ENCODE data around the gene STAM2. TPM values are rescaled to one million over a fixed set of nuclear protein-coding genes. Genes with fewer than 3 reads are reported as not detected.
"Not testable (repeated sequence)": the region's sequence is repeated elsewhere in the genome, so short reads cannot be mapped to it uniquely, and the experiment has no call there.

The STAM2 gene
- total RNA-seq, 1 donor from 2014 or later, result 35.3 TPM

GRCh38 chr2:152166633-152167032 is 8.9 kb downstream of the STAM2 start:
- Mint-ChIP-seq H3K9me3 (ENCODE audit: unreplicated experiment) (no peaks in the 10 kb centered on the region), H3K27me3 (ENCODE audit: low read depth, unreplicated experiment) (no peaks in the 10 kb centered on the region), H3K4me1 (ENCODE audit: low read depth, unreplicated experiment) (peaks cover 7% of the 10 kb centered on the region), H3K27ac (ENCODE audit: unreplicated experiment) (no peak overlapping the region), H3K36me3 (ENCODE audit: low read depth, unreplicated experiment) (peaks cover 1% of the 10 kb centered on the region), H3K4me3 (ENCODE audit: unreplicated experiment) (no peak overlapping the region)
- Histone ChIP-seq H4K20me1 (ENCODE audit: insufficient read depth, low read length) (peaks cover 82% of the 10 kb centered on the region), H3K36me3 (ENCODE audit: insufficient read depth, low read length) (no peaks in the 10 kb centered on the region), H2AFZ (ENCODE audit: low read depth, low read length) (no peak overlapping the region), H3K4me1 (ENCODE audit: insufficient read depth, low read length) (no peaks in the 10 kb centered on the region), H3K4me3 (ENCODE audit: insufficient read depth, low read depth, low read length) (no peak overlapping the region), H3K9me3 (ENCODE audit: insufficient read depth, low read depth, low read length) (no peaks in the 10 kb centered on the region), H3K27ac (ENCODE audit: low read depth, low read length) (no peak overlapping the region), H3K9ac (ENCODE audit: low read length) (no peak overlapping the region), H3K79me2 (ENCODE audit: insufficient read depth, low read length) (peaks cover 97% of the 10 kb centered on the region), H3K4me2 (ENCODE audit: low read length) (peak overlapping the region; percentile 61), H3K27me3 (ENCODE audit: insufficient read depth, low read length) (no peaks in the 10 kb centered on the region)
- FAIRE-seq, result no peak
- TF ChIP-seq CTCF (IDR thresholded peaks at IDR 0.05; ENCODE audit: insufficient read depth, low read depth, low read length) (no peak), EZH2 (IDR thresholded peaks at IDR 0.05; ENCODE audit: insufficient read depth, low read length) (no peak)
- DNase-seq (ENCODE audit: low read depth), result peak; percentile 65

DNA sequence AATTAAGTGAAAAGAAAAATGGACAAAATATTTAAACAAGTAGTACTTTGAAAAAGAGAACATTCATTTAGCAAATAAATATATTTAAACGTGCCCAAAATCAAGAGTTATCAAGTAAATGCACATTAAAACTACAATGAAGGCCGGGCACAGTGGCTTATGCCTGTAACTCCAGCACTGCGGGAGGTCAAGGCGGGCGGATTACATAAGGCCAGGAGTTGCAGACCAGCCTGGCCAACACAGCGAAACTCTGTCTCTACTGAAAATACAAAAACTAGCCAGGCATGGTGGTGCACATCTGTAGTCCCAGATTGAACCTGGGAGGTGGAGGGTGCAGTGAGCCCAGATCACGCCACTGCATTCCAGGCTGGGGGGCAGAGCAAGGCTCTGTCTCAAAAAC is 9.8 kb downstream of the STAM2 start:
- Histone ChIP-seq H3K4me2 (ENCODE audit: low read length) (no peak overlapping the region), H3K27ac (ENCODE audit: low read depth, low read length) (no peak overlapping the region), H3K79me2 (ENCODE audit: insufficient read depth, low read length) (peaks cover 92% of the 10 kb centered on the region), H4K20me1 (ENCODE audit: insufficient read depth, low read length) (peaks cover 81% of the 10 kb centered on the region), H3K36me3 (ENCODE audit: insufficient read depth, low read length) (no peaks in the 10 kb centered on the region), H3K4me1 (ENCODE audit: insufficient read depth, low read length) (no peaks in the 10 kb centered on the region), H2AFZ (ENCODE audit: low read depth, low read length) (no peak overlapping the region), H3K9me3 (ENCODE audit: insufficient read depth, low read depth, low read length) (no peaks in the 10 kb centered on the region), H3K4me3 (ENCODE audit: insufficient read depth, low read depth, low read length) (no peak overlapping the region), H3K9ac (ENCODE audit: low read length) (no peak overlapping the region), H3K27me3 (ENCODE audit: insufficient read depth, low read length) (no peaks in the 10 kb centered on the region)
- H3K9me3 Mint-ChIP-seq (ENCODE audit: unreplicated experiment), result no peaks in the 10 kb centered on the region
- TF ChIP-seq EZH2 (IDR thresholded peaks at IDR 0.05; ENCODE audit: insufficient read depth, low read length) (no peak), CTCF (IDR thresholded peaks at IDR 0.05; ENCODE audit: insufficient read depth, low read depth, low read length) (no peak)
- H3K27me3 Mint-ChIP-seq (ENCODE audit: low read depth, unreplicated experiment), result no peaks in the 10 kb centered on the region
- no peak overlapping the region for H3K4me3 Mint-ChIP-seq (ENCODE audit: unreplicated experiment)
- peaks cover 1% of the 10 kb centered on the region for H3K36me3 Mint-ChIP-seq (ENCODE audit: low read depth, unreplicated experiment)
- no peak overlapping the region for H3K27ac Mint-ChIP-seq (ENCODE audit: unreplicated experiment)
- H3K4me1 Mint-ChIP-seq (ENCODE audit: low read depth, unreplicated experiment), result peaks cover 6% of the 10 kb centered on the region
- no peak for DNase-seq (ENCODE audit: low read depth)
- FAIRE-seq, result no peak

DNA sequence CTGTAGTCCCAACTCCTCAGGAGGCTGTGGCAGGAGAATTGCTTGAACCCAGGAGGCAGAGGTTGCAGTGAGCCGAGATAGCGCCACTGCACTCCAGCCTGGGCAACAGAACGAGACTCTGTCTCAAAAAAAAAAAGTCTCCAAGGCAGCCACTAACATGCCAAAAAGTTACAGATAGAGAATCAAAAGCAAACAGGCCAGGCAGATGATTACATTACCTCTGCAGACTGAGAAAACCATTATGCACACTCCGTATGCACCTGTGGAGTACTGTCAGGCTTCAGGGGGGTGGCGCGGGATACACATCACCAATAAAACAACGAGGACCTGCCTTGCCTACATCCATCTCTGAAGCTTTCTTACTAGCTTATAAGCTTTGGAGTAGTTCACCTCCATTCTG is 10.3 kb downstream of the STAM2 start:
- no peak for FAIRE-seq
- Mint-ChIP-seq H3K9me3 (ENCODE audit: unreplicated experiment) (no peaks in the 10 kb centered on the region), H3K4me3 (ENCODE audit: unreplicated experiment) (no peak overlapping the region), H3K27me3 (ENCODE audit: low read depth, unreplicated experiment) (no peaks in the 10 kb centered on the region), H3K4me1 (ENCODE audit: low read depth, unreplicated experiment) (peaks cover 6% of the 10 kb centered on the region), H3K27ac (ENCODE audit: unreplicated experiment) (no peak overlapping the region), H3K36me3 (ENCODE audit: low read depth, unreplicated experiment) (peaks cover 1% of the 10 kb centered on the region)
- no peaks in the 10 kb centered on the region for H3K9me3 ChIP-seq (ENCODE audit: insufficient read depth, low read depth, low read length)
- no peak overlapping the region for H3K9ac ChIP-seq (ENCODE audit: low read length)
- no peak overlapping the region for H2AFZ ChIP-seq (ENCODE audit: low read depth, low read length)
- H3K4me1 ChIP-seq (ENCODE audit: insufficient read depth, low read length), result no peaks in the 10 kb centered on the region
- no peaks in the 10 kb centered on the region for H3K27me3 ChIP-seq (ENCODE audit: insufficient read depth, low read length)
- H3K4me2 ChIP-seq (ENCODE audit: low read length), result no peak overlapping the region
- no peak overlapping the region for H3K27ac ChIP-seq (ENCODE audit: low read depth, low read length)
- H3K79me2 ChIP-seq (ENCODE audit: insufficient read depth, low read length), result peaks cover 87% of the 10 kb centered on the region
- TF ChIP-seq EZH2 (IDR thresholded peaks at IDR 0.05; ENCODE audit: insufficient read depth, low read length) (no peak), CTCF (IDR thresholded peaks at IDR 0.05; ENCODE audit: insufficient read depth, low read depth, low read length) (no peak)
- H4K20me1 ChIP-seq (ENCODE audit: insufficient read depth, low read length), result peaks cover 76% of the 10 kb centered on the region
- DNase-seq (ENCODE audit: low read depth), result no peak
- H3K36me3 ChIP-seq (ENCODE audit: insufficient read depth, low read length), result no peaks in the 10 kb centered on the region
- no peak overlapping the region for H3K4me3 ChIP-seq (ENCODE audit: insufficient read depth, low read depth, low read length)

GRCh38 chr2:152163669-152164068 is 11.9 kb downstream of the STAM2 start:
- not testable (repeated sequence) for DNase-seq (ENCODE audit: low read depth); H3K4me2 ChIP-seq (ENCODE audit: low read length); H3K4me1 Mint-ChIP-seq (ENCODE audit: low read depth, unreplicated experiment); H3K9me3 ChIP-seq (ENCODE audit: insufficient read depth, low read depth, low read length); H3K27me3 Mint-ChIP-seq (ENCODE audit: low read depth, unreplicated experiment); H3K4me3 ChIP-seq (ENCODE audit: insufficient read depth, low read depth, low read length); H3K4me1 ChIP-seq (ENCODE audit: insufficient read depth, low read length); H3K27ac ChIP-seq (ENCODE audit: low read depth, low read length); H3K27me3 ChIP-seq (ENCODE audit: insufficient read depth, low read length); H3K27ac Mint-ChIP-seq (ENCODE audit: unreplicated experiment); H3K4me3 Mint-ChIP-seq (ENCODE audit: unreplicated experiment); H3K9ac ChIP-seq (ENCODE audit: low read length); H2AFZ ChIP-seq (ENCODE audit: low read depth, low read length); H3K9me3 Mint-ChIP-seq (ENCODE audit: unreplicated experiment); H3K36me3 Mint-ChIP-seq (ENCODE audit: low read depth, unreplicated experiment); FAIRE-seq; H3K36me3 ChIP-seq (ENCODE audit: insufficient read depth, low read length)
- Histone ChIP-seq H3K79me2 (ENCODE audit: insufficient read depth, low read length) (peaks cover 74% of the 10 kb centered on the region), H4K20me1 (ENCODE audit: insufficient read depth, low read length) (peaks cover 64% of the 10 kb centered on the region)

Measured in astrocyte (in vitro differentiated cells and primary cell).